OCI-LY7 (cell line): ENCODE measurements around the gene NUFIP2.

Experiments
- EZH2phosphoT487 ChIP-seq: fragments of 200-600 bp; sonication (generic); IDR thresholded peaks from 2 replicates; pipeline ENCODE4 v1.6.1; 2018; ENCODE audit warnings: low read depth, borderline replicate concordance, mild to moderate bottlenecking, mixed run types, antibody characterized with exemption, low read length, moderate library complexity, mixed read lengths
- TF ChIP-seq, protein P1 (sequence below): fragments of 200-600 bp; sonication (generic); conservative IDR thresholded peaks from 2 replicates; pipeline ENCODE4 v1.5.1; 2014; ENCODE audit warnings: mild to moderate bottlenecking, antibody characterized with exemption, low read length, moderate library complexity, mixed read lengths

DNA sequence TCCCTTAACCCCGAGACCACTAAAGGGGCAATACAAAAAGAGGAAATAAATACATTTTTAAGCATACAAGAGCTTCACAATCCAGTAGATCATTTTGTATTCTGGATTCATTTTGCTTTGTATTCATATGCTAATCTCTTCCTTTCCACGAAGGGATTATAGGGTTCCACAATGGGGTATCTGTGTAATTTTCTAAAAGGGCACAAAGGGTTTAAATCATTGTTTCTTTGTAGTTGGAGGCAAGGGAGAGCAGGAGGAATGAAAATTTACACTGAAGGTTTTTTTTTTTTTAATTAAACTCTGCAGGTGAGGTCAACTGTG lies 592 bp upstream of the NUFIP2 start:
- TF ChIP-seq, protein P1, sequence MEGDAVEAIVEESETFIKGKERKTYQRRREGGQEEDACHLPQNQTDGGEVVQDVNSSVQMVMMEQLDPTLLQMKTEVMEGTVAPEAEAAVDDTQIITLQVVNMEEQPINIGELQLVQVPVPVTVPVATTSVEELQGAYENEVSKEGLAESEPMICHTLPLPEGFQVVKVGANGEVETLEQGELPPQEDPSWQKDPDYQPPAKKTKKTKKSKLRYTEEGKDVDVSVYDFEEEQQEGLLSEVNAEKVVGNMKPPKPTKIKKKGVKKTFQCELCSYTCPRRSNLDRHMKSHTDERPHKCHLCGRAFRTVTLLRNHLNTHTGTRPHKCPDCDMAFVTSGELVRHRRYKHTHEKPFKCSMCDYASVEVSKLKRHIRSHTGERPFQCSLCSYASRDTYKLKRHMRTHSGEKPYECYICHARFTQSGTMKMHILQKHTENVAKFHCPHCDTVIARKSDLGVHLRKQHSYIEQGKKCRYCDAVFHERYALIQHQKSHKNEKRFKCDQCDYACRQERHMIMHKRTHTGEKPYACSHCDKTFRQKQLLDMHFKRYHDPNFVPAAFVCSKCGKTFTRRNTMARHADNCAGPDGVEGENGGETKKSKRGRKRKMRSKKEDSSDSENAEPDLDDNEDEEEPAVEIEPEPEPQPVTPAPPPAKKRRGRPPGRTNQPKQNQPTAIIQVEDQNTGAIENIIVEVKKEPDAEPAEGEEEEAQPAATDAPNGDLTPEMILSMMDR: no peak
- no peak for TF ChIP-seq EZH2phosphoT487
